ENCODE measurements around the gene TAS1R1. TPM values are rescaled to one million over a fixed set of nuclear protein-coding genes. Genes with fewer than 3 reads are reported as not detected.
"Not testable (repeated sequence)": the region's sequence is repeated elsewhere in the genome, so short reads cannot be mapped to it uniquely, and the experiment has no call there.

Gene TAS1R1
- total RNA-seq, 1 donor from 2014 or later = not detected

DNA sequence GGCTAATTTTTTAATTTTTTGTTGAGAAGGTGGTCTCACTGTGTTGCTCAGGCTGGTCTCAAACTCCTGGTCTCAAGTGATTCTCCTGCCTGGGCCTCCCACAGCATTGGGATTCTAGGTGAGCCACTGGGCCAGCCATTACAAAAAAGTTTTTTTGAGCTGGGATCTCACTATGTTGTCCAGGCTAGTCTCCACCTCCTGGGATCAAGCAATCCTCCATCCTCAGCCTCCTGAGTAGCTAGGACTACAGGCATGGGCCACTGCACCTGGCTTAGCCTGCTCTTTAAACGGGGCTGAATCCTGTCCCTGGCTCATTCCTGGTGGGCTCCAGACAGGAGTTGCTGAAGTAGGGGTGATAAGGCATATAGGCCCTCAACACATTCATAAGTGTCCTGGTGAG lies 2.5 kb downstream of the TAS1R1 start:
- H3K9me3 Mint-ChIP-seq = no peaks in the 10 kb centered on the region
- no peaks in the 10 kb centered on the region for H3K36me3 Mint-ChIP-seq (ENCODE audit: low read depth)
- H3K27me3 Mint-ChIP-seq = peaks cover 1% of the 10 kb centered on the region
- H3K27ac Mint-ChIP-seq = no peak overlapping the region
- peaks cover 14% of the 10 kb centered on the region for H3K4me1 Mint-ChIP-seq
- DNase-seq = no peak
- H3K4me3 Mint-ChIP-seq = no peak overlapping the region
- ATAC-seq (ENCODE audit: low read depth) = no peak
- POLR2A ChIA-PET = no interaction called here
- TF ChIP-seq, protein P1, sequence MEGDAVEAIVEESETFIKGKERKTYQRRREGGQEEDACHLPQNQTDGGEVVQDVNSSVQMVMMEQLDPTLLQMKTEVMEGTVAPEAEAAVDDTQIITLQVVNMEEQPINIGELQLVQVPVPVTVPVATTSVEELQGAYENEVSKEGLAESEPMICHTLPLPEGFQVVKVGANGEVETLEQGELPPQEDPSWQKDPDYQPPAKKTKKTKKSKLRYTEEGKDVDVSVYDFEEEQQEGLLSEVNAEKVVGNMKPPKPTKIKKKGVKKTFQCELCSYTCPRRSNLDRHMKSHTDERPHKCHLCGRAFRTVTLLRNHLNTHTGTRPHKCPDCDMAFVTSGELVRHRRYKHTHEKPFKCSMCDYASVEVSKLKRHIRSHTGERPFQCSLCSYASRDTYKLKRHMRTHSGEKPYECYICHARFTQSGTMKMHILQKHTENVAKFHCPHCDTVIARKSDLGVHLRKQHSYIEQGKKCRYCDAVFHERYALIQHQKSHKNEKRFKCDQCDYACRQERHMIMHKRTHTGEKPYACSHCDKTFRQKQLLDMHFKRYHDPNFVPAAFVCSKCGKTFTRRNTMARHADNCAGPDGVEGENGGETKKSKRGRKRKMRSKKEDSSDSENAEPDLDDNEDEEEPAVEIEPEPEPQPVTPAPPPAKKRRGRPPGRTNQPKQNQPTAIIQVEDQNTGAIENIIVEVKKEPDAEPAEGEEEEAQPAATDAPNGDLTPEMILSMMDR (IDR thresholded peaks at IDR 0.05) = no peak
- CTCF ChIA-PET = interaction anchor here (1.2 kb wide), 1 partner anchor 69 kb away, joined by 3 read pairs; no protein-coding TSS in a partner anchor
- intact Hi-C loops (cut with micrococcal nuclease) = no loop called here

DNA sequence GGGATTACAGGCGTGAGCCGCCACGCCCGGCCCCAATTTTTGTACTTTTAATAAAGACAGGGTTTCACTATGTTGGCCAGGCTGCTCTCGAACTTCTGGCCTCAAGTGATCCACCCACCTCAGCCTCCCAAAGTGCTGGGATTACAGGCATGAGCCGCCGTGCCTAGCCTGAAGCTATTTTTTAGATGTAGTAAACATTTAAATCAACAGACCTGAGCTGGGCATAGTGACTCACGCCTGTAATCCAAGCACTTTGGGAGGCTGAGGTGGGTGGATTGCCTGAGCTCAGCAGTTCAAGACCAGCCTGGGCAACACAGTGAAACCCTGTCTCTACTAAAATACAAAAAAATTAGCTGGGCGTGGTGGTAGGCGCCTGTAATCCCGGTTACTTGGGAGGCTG lies 4.1 kb downstream of the TAS1R1 start:
- H3K36me3 Mint-ChIP-seq (ENCODE audit: low read depth); intact Hi-C loops (cut with micrococcal nuclease); ATAC-seq (ENCODE audit: low read depth); H3K4me3 Mint-ChIP-seq; H3K4me1 Mint-ChIP-seq; DNase-seq; H3K9me3 Mint-ChIP-seq; H3K27ac Mint-ChIP-seq; H3K27me3 Mint-ChIP-seq; CTCF ChIA-PET: not testable (repeated sequence)
- POLR2A ChIA-PET = interaction anchor here (1.1 kb wide), 1 partner anchor 21 kb away, joined by 3 read pairs; the partner anchor contains the start of gene ZBTB48

DNA sequence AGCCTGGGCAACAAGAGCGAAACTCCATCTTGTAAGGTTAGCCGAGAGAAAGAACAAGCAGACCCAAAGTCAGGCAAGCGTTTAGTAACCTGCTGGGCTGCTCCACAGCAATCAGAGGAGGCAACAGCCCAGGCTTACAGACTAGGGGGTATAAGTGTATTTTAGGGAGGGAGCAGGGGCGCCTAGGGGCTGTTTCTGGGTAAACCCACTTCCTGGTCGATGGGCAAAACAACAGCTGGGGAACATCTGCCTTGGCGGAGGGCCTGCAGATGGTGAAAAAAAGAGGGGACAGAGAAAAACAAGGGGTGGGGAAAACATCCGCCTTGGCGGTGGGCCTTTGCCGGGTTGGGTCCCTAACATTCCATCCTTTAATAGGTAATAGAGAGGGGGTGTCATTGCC lies 5.2 kb downstream of the TAS1R1 start:
- TF ChIP-seq, protein P1 (IDR thresholded peaks at IDR 0.05) = no peak
- ATAC-seq (ENCODE audit: low read depth) = no peak
- peaks cover 1% of the 10 kb centered on the region for H3K4me1 Mint-ChIP-seq
- H3K9me3 Mint-ChIP-seq = no peaks in the 10 kb centered on the region
- POLR2A ChIA-PET = interaction anchor here (0.6 kb wide), 1 partner anchor 142 kb away, joined by 5 read pairs; no protein-coding TSS in a partner anchor
- no peak for DNase-seq
- H3K4me3 Mint-ChIP-seq = no peak overlapping the region
- CTCF ChIA-PET = no interaction called here
- H3K36me3 Mint-ChIP-seq (ENCODE audit: low read depth) = no peaks in the 10 kb centered on the region
- intact Hi-C loops (cut with micrococcal nuclease) = no loop called here
- H3K27me3 Mint-ChIP-seq = peaks cover 1% of the 10 kb centered on the region
- no peak overlapping the region for H3K27ac Mint-ChIP-seq

DNA sequence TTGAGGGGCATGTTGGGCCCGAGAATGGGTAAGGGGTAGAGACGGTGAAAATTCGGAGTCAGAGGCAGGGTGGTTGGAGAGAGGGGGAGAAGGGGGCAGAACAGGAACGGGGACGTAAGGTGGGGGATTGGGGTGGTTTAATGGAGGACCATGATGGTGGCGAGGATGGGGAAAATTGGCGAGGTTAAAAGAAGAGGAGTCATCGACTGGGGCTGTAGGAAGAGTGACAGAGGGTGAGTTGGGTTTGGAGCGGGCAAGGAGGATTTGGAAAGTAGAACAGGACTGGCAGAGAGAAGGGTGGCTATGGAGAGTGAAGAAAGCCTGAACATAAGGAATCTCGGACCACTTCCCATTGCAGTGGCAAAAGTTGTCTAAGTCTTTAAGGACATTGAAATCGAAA lies 13.9 kb downstream of the TAS1R1 start:
- TF ChIP-seq, protein P1 (IDR thresholded peaks at IDR 0.05) = no peak
- intact Hi-C loops (cut with micrococcal nuclease) = no loop called here
- Mint-ChIP-seq H3K36me3 (ENCODE audit: low read depth) (no peaks in the 10 kb centered on the region), H3K27ac (no peak overlapping the region), H3K9me3 (no peaks in the 10 kb centered on the region), H3K27me3 (peaks cover 9% of the 10 kb centered on the region), H3K4me1 (no peaks in the 10 kb centered on the region), H3K4me3 (no peak overlapping the region)
- CTCF ChIA-PET = interaction anchor here (0.5 kb wide), 1 partner anchor 16 kb away, joined by 3 read pairs; no protein-coding TSS in a partner anchor
- DNase-seq (no peak), ATAC-seq (ENCODE audit: low read depth) (no peak)
- POLR2A ChIA-PET = interaction anchor here (0.6 kb wide), 1 partner anchor 11 kb away, joined by 3 read pairs; no protein-coding TSS in a partner anchor

DNA sequence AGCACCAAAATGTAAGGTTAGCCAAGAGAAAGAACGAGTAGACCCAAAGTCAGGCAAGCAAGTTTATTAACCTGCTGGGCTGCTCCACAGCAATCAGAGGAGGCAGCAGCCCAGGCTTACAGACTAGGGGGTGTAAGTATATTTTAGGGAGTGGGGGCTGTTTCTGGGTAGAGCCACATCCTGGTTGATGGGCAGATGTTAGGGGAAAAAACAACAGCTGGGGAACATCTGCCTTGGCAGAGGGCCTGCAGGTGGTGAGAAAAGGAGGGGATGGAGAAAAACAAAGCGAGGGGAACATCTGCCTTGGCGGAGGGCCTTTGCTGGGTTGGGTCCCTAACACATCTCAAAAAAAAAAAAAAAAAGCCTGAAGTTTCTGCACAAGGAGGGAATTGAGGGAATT lies 15.0 kb downstream of the TAS1R1 start:
- intact Hi-C loops (cut with micrococcal nuclease) = no loop called here
- POLR2A ChIA-PET = no interaction called here
- DNase-seq (no peak), ATAC-seq (ENCODE audit: low read depth) (no peak)
- H3K9me3 Mint-ChIP-seq = no peaks in the 10 kb centered on the region
- no peak overlapping the region for H3K27ac Mint-ChIP-seq
- H3K36me3 Mint-ChIP-seq (ENCODE audit: low read depth) = no peaks in the 10 kb centered on the region
- no peak overlapping the region for H3K4me3 Mint-ChIP-seq
- peaks cover 9% of the 10 kb centered on the region for H3K27me3 Mint-ChIP-seq
- TF ChIP-seq, protein P1 (IDR thresholded peaks at IDR 0.05) = no peak
- no peaks in the 10 kb centered on the region for H3K4me1 Mint-ChIP-seq
- CTCF ChIA-PET = no interaction called here

DNA sequence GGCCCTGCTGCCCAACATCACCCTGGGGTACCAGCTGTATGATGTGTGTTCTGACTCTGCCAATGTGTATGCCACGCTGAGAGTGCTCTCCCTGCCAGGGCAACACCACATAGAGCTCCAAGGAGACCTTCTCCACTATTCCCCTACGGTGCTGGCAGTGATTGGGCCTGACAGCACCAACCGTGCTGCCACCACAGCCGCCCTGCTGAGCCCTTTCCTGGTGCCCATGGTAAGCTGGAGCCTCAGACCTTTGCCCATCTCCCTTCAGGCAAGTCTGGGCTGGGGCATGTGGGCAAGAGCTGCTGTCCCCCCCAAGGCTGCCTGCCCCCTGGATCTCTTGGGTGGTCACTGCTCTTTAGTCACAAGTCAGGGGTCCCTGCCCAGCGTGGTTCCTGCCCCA lies 15.9 kb downstream of the TAS1R1 start:
- no peak for DNase-seq
- no peaks in the 10 kb centered on the region for H3K36me3 Mint-ChIP-seq (ENCODE audit: low read depth)
- no peaks in the 10 kb centered on the region for H3K4me1 Mint-ChIP-seq
- no peaks in the 10 kb centered on the region for H3K9me3 Mint-ChIP-seq
- TF ChIP-seq, protein P1 (IDR thresholded peaks at IDR 0.05) = no peak
- intact Hi-C loops (cut with micrococcal nuclease) = no loop called here
- H3K27ac Mint-ChIP-seq = no peak overlapping the region
- ChIA-PET CTCF (no interaction called here), POLR2A (interaction anchor here (0.6 kb wide), 1 partner anchor 75 kb away, joined by 3 read pairs; no protein-coding TSS in a partner anchor)
- no peak for ATAC-seq (ENCODE audit: low read depth)
- H3K27me3 Mint-ChIP-seq = peaks cover 9% of the 10 kb centered on the region
- no peak overlapping the region for H3K4me3 Mint-ChIP-seq
